Measurements from ENCODE around the gene ARRDC2. TPM values are rescaled to one million over a fixed set of nuclear protein-coding genes. Genes with fewer than 3 reads are reported as not detected.

ARRDC2 gene
- total and polyA plus RNA-seq, 9 of the 15 experiments (the other 6 are each of a cell fraction or from before 2014, with no cell fraction given), result 1.9 to 27.4 (median 15.2) TPM

- no peak for TF ChIP-seq E2F1 (CRISPR knock-in tag; IDR thresholded peaks at IDR 0.05)
- TF ChIP-seq RBM15 (IDR thresholded peaks at IDR 0.05; ENCODE audit: insufficient read depth, low read length), result no peak
- TF ChIP-seq, protein P1, sequence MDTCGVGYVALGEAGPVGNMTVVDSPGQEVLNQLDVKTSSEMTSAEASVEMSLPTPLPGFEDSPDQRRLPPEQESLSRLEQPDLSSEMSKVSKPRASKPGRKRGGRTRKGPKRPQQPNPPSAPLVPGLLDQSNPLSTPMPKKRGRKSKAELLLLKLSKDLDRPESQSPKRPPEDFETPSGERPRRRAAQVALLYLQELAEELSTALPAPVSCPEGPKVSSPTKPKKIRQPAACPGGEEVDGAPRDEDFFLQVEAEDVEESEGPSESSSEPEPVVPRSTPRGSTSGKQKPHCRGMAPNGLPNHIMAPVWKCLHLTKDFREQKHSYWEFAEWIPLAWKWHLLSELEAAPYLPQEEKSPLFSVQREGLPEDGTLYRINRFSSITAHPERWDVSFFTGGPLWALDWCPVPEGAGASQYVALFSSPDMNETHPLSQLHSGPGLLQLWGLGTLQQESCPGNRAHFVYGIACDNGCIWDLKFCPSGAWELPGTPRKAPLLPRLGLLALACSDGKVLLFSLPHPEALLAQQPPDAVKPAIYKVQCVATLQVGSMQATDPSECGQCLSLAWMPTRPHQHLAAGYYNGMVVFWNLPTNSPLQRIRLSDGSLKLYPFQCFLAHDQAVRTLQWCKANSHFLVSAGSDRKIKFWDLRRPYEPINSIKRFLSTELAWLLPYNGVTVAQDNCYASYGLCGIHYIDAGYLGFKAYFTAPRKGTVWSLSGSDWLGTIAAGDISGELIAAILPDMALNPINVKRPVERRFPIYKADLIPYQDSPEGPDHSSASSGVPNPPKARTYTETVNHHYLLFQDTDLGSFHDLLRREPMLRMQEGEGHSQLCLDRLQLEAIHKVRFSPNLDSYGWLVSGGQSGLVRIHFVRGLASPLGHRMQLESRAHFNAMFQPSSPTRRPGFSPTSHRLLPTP (IDR thresholded peaks at IDR 0.05; ENCODE audit: borderline replicate concordance, extremely low read depth, insufficient read length), result no peak
- TF ChIP-seq ZNF507 (tag; conservative IDR thresholded peaks at IDR 0.05), result no peak
- no peak for TF ChIP-seq SNAPC5 (CRISPR knock-in tag; IDR thresholded peaks at IDR 0.05)
- TF ChIP-seq CEBPG (CRISPR knock-in tag; IDR thresholded peaks at IDR 0.05), result 0 out of 2 replicates have a peak, but pooled peaks have one; percentile 27
- peak in 1 of 2 experiments; percentile 61; a peak in 2 of 4 replicates for TF ChIP-seq CEBPG (tag; conservative IDR thresholded peaks at IDR 0.05 in 1 of 2, IDR thresholded peaks at IDR 0.05 in 1 of 2)
- no peak for TF ChIP-seq U2AF1 (optimal IDR thresholded peaks at IDR 0.05; ENCODE audit: low read depth, low read length)
- no peak for TF ChIP-seq PTBP1 (IDR thresholded peaks at IDR 0.05; ENCODE audit: low read depth, low read length)
- TF ChIP-seq PTRF (tag; IDR thresholded peaks at IDR 0.05), result no peak
- TF ChIP-seq SRSF7 (optimal IDR thresholded peaks at IDR 0.05; ENCODE audit: low read depth, low read length), result no peak
- TF ChIP-seq, protein P2, sequence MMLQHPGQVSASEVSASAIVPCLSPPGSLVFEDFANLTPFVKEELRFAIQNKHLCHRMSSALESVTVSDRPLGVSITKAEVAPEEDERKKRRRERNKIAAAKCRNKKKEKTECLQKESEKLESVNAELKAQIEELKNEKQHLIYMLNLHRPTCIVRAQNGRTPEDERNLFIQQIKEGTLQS (IDR thresholded peaks at IDR 0.05), result peak; percentile 93
- TF ChIP-seq, protein P2 (CRISPR knock-in tag; conservative IDR thresholded peaks at IDR 0.05), result no peak
- TF ChIP-seq ZNF184 (CRISPR knock-in tag; IDR thresholded peaks at IDR 0.05), result no peak
- TF ChIP-seq SNIP1 (IDR thresholded peaks at IDR 0.05; ENCODE audit: low read depth), result no peak
- TF ChIP-seq NR2C2 (CRISPR knock-in tag; IDR thresholded peaks at IDR 0.05), result no peak
- TF ChIP-seq NR2C2 (tag; IDR thresholded peaks at IDR 0.05), result peak; percentile 69
- TF ChIP-seq ZFP1 (CRISPR knock-in tag; IDR thresholded peaks at IDR 0.05), result no peak
- 0 out of 2 replicates have a peak, but pooled peaks have one; percentile 20 for TF ChIP-seq DPF2 (IDR thresholded peaks at IDR 0.05)
- no peak for TF ChIP-seq POLR2AphosphoS5 (IDR thresholded peaks at IDR 0.05; ENCODE audit: control insufficient read depth, insufficient read depth, low read depth, low read length)
- TF ChIP-seq HMGN3 (IDR thresholded peaks at IDR 0.05; ENCODE audit: borderline replicate concordance, extremely low read depth, insufficient read length, low read depth, low read length), result no peak
- peak; percentile 92 for TF ChIP-seq ESRRA (IDR thresholded peaks at IDR 0.05; ENCODE audit: borderline replicate concordance, low read depth)
These were observed 5.5 kb downstream of the ARRDC2 start (continued) for GRCh38 chr19:18013210-18014111.
